CD14-positive monocyte (primary cell): ENCODE results near the gene OSBPL2. TPM values are rescaled to one million over a fixed set of nuclear protein-coding genes. Genes with fewer than 3 reads are reported as not detected.

ENCODE experiments used
- DNase-seq, 3 donors: peaks; one replicate each; pipeline ENCODE4 v3.0.0-alpha.2; 2011 to 2022
- H2AFZ ChIP-seq: 2 replicates; pipeline ENCODE4 v1.6.0; 2012; ENCODE audit warnings: mild to moderate bottlenecking, low read depth, low read length, inconsistent platforms; ENCODE audit not compliant: insufficient read depth, poor library complexity, severe bottlenecking
- H3K27ac ChIP-seq, 2 donors: 1 replicate in 1 of 2; 2 replicates in 1 of 2; pipeline ENCODE4 v1.5.1; 2012 to 2013; ENCODE audit warnings: low read length in 2 of 2, control low read depth in 1 of 2, inconsistent platforms in 1 of 2, low read depth in 1 of 2, mild to moderate bottlenecking in 1 of 2
- H3K27me3 ChIP-seq, 2 donors: one replicate each; pipeline versions ENCODE4 v1.6.0 to v1.6.1; 2011 to 2013; ENCODE audit warnings: low read length in 2 of 2; ENCODE audit not compliant: control insufficient read depth in 2 of 2, insufficient read depth in 2 of 2
- H3K36me3 ChIP-seq, 2 donors: replicated peaks in 1 of 2; 1 replicate in 1 of 2; 2 replicates in 1 of 2; pipeline versions ENCODE4 v1.5.1 to v1.6.1; 2012 to 2013; ENCODE audit warnings: low read length in 2 of 2, control low read depth in 1 of 2, inconsistent platforms in 1 of 2, mild to moderate bottlenecking in 1 of 2; ENCODE audit not compliant: insufficient read depth in 2 of 2, control insufficient read depth in 1 of 2
- H3K4me1 ChIP-seq, 2 donors: 1 replicate in 1 of 2; 2 replicates in 1 of 2; pipeline versions ENCODE4 v1.5.1 to v1.6.1; 2012 to 2013; ENCODE audit warnings: low read length in 2 of 2, control low read depth in 1 of 2, inconsistent platforms in 1 of 2, mild to moderate bottlenecking in 1 of 2, moderate library complexity in 1 of 2; ENCODE audit not compliant: insufficient read depth in 2 of 2, control insufficient read depth in 1 of 2
- H3K4me2 ChIP-seq: replicated peaks from 2 replicates; pipeline ENCODE3; 2012; ENCODE audit warnings: low read length, moderate library complexity, mild to moderate bottlenecking; ENCODE audit not compliant: poor library complexity, severe bottlenecking; ENCODE audit errors: extremely low read depth
- H3K4me3 ChIP-seq, 3 experiments: fragments of 200-600 bp in 1 of 3; sonication (generic) in 1 of 3; replicated peaks in 1 of 3; 1 replicate in 2 of 3; 2 replicates in 1 of 3; pipeline ENCODE4 v1.5.1; 2011 to 2013; ENCODE audit warnings: low read length in 3 of 3, mild to moderate bottlenecking in 3 of 3, control low read depth in 2 of 3, low read depth in 2 of 3, inconsistent platforms in 1 of 3, moderate library complexity in 1 of 3
- H3K79me2 ChIP-seq: 2 replicates; pipeline ENCODE4 v1.6.0; 2012; ENCODE audit warnings: mild to moderate bottlenecking, control low read depth, inconsistent platforms, low read length, moderate library complexity; ENCODE audit not compliant: insufficient read depth
- H3K9ac ChIP-seq: 2 replicates; pipeline ENCODE4 v1.6.0; 2017; ENCODE audit warnings: low read length, mild to moderate bottlenecking; ENCODE audit not compliant: insufficient read depth, poor library complexity, severe bottlenecking
- H3K9me3 ChIP-seq, 2 donors: replicated peaks in 1 of 2; 1 replicate in 1 of 2; 2 replicates in 1 of 2; pipeline versions ENCODE4 v1.5.1 to v1.6.1; 2012 to 2013; ENCODE audit warnings: low read length in 2 of 2, control low read depth in 1 of 2; ENCODE audit not compliant: control insufficient read depth in 1 of 2, insufficient read depth in 1 of 2
- H4K20me1 ChIP-seq: 2 replicates; pipeline ENCODE4 v1.6.0; 2012; ENCODE audit warnings: mild to moderate bottlenecking, low read length, control low read depth, moderate library complexity; ENCODE audit not compliant: insufficient read depth
- H3K27ac Mint-ChIP-seq, 7 donors: one replicate each; pipeline ENCODE4 v1.8.0; 2020; ENCODE audit warnings: mild to moderate bottlenecking in 7 of 7, mixed read lengths in 7 of 7, moderate library complexity in 6 of 7, inconsistent platforms in 2 of 7
- H3K27me3 Mint-ChIP-seq, 3 donors: one replicate each; pipeline ENCODE4 v1.8.0; 2021 to 2022; ENCODE audit warnings: low read depth in 3 of 3, mild to moderate bottlenecking in 3 of 3, mixed read lengths in 3 of 3, moderate library complexity in 3 of 3, inconsistent platforms in 1 of 3
- H3K36me3 Mint-ChIP-seq, 2 donors: one replicate each; pipeline ENCODE4 v1.8.0; 2020; ENCODE audit warnings: mixed read lengths in 2 of 2, inconsistent platforms in 1 of 2, mild to moderate bottlenecking in 1 of 2
- H3K4me1 Mint-ChIP-seq: one replicate; pipeline ENCODE4 v1.8.0; 2020; ENCODE audit warnings: mild to moderate bottlenecking, mixed read lengths
- H3K4me3 Mint-ChIP-seq, 2 donors: one replicate each; pipeline ENCODE4 v1.8.0; 2020; ENCODE audit warnings: mild to moderate bottlenecking in 2 of 2, mixed read lengths in 2 of 2, moderate library complexity in 1 of 2
- H3K9me3 Mint-ChIP-seq, 7 donors: one replicate each; pipeline ENCODE4 v1.8.0; 2020 to 2022; ENCODE audit warnings: mixed read lengths in 7 of 7, mild to moderate bottlenecking in 6 of 7, moderate library complexity in 6 of 7, inconsistent platforms in 2 of 7
- CTCF ChIP-seq: fragments of 200-600 bp; IDR thresholded peaks from one replicate; pipeline ENCODE4 v1.8.0; 2022; ENCODE audit warnings: antibody characterized with exemption, mild to moderate bottlenecking
- WGBS: methylation state at CpG from one replicate; pipeline ENCODE4 v1.1.5; 2013; ENCODE audit warnings: missing lambda C conversion rate; ENCODE audit not compliant: insufficient coverage; 5-methylcytosine and 5-hydroxymethylcytosine counted together
- intact Hi-C, 2 donors: fragments of 100-400 bp; cut with micrococcal nuclease; formaldehyde crosslinking; loops; one replicate each; pipeline versions ENCODE4 v1.15.0 to v1.15.1; 2023
- polyA plus RNA-seq, 3 donors: library from polyadenylated mRNA; depleted of rRNA in 1 of 3; unstranded in 2 of 3; stranded (reverse) in 1 of 3; fragments of 300-500 nt in 2 of 3; fragments of >200 nt in 1 of 3; fragmentation: Illumina TruSeq in 2 of 3; gene quantifications; 1 replicate in 2 of 3; 2 replicates in 1 of 3; pipeline ENCODE4 v1.2.3, GENCODE V29; 2012 to 2021

OSBPL2 gene
- polyA plus RNA-seq, 3 donors: 12.9 to 29.1 (median 17.9) TPM

DNA sequence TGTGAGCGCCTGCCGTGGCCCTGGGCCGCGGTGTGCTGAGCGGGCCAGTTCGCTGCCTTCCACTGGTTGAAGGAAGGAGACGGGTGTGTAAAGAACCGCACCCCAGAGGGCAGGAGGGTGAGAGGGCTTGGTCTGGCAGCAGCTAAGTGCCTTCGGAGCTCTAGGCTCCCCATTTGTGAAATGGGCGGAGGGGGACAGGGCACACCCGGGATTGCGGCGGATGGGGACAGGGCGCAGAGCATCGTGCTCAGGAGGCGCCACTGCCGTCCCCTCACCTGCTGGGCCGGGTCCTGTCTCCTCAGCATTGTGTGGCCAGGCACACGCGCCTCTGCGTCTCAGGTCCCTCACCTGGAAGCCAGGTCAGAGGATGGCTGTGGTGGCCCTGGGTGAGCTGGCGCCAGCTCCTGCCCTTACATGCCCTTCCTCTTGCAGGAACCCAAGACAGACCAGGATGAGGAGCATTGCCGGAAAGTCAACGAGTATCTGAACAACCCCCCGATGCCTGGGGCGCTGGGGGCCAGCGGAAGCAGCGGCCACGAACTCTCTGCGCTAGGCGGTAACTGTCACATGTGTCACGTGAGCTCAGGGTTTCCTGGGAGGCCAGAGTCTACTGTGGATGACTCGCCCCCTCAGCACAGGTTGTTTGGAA, 67.6 kb downstream of the OSBPL2 start:
- no peak for TF ChIP-seq CTCF
- H3K27me3 ChIP-seq: no peaks in the 10 kb centered on the region
- no peak overlapping the region for H3K4me2 ChIP-seq
- peak overlapping the region in 2 of 7 donors; percentile 10 to 30 for H3K27ac Mint-ChIP-seq
- H3K9me3 ChIP-seq: no peaks in the 10 kb centered on the region
- no peak overlapping the region for H3K4me3 Mint-ChIP-seq
- peaks cover 17 to 18% of the 10 kb centered on the region in 2 donors for H3K4me1 ChIP-seq
- peaks cover 33% of the 10 kb centered on the region for H3K79me2 ChIP-seq
- H3K36me3 Mint-ChIP-seq: peaks cover 43 to 59% of the 10 kb centered on the region in 2 donors
- H2AFZ ChIP-seq: no peak overlapping the region
- WGBS: 94% methylated on average over 30 of the region's 33 CpGs
- H3K4me3 ChIP-seq: no peak overlapping the region
- no peak overlapping the region for H3K9ac ChIP-seq
- peaks cover 0 to 4% (median 3%) of the 10 kb centered on the region in 3 donors for H3K27me3 Mint-ChIP-seq
- no peak overlapping the region for H3K27ac ChIP-seq
- no peak for DNase-seq
- no peaks in the 10 kb centered on the region for H3K9me3 Mint-ChIP-seq
- H3K36me3 ChIP-seq: peaks cover 47 to 52% of the 10 kb centered on the region in 2 donors
- H3K4me1 Mint-ChIP-seq: peaks cover 26% of the 10 kb centered on the region
- H4K20me1 ChIP-seq: peaks cover 55% of the 10 kb centered on the region
- intact Hi-C loops: loop anchor here (10.0 kb wide), 4 partner anchors 181 to 629 kb away; partner anchors contain the start of genes GID8 (in 1 of the 2), LSM14B (in 1 of the 2) and OGFR (in 1 of the 2)

GRCh38 chr20:62306414-62307187, 68.3 kb downstream of the OSBPL2 start:
- Mint-ChIP-seq H3K27me3 (peaks cover 0 to 3% (median 3%) of the 10 kb centered on the region in 3 donors), H3K9me3 (no peaks in the 10 kb centered on the region), H3K27ac (no peak overlapping the region), H3K4me3 (no peak overlapping the region), H3K36me3 (peaks cover 43 to 59% of the 10 kb centered on the region in 2 donors), H3K4me1 (peaks cover 22% of the 10 kb centered on the region)
- intact Hi-C loops: loop anchor here (10.0 kb wide), 4 partner anchors 182 to 628 kb away; partner anchors contain the start of genes GID8 (in 1 of the 2), LSM14B (in 1 of the 2) and OGFR (in 1 of the 2)
- peaks cover 47 to 52% of the 10 kb centered on the region in 2 donors for H3K36me3 ChIP-seq
- no peak overlapping the region for H3K27ac ChIP-seq
- no peak overlapping the region for H2AFZ ChIP-seq
- H3K27me3 ChIP-seq: no peaks in the 10 kb centered on the region
- peaks cover 15 to 17% of the 10 kb centered on the region in 2 donors for H3K4me1 ChIP-seq
- H3K4me2 ChIP-seq: no peak overlapping the region
- H3K9me3 ChIP-seq: no peaks in the 10 kb centered on the region
- H3K79me2 ChIP-seq: peaks cover 33% of the 10 kb centered on the region
- no peak overlapping the region for H3K4me3 ChIP-seq
- WGBS: 96% methylated on average over 21 of the region's 27 CpGs
- DNase-seq: no peak
- no peak overlapping the region for H3K9ac ChIP-seq
- no peak for TF ChIP-seq CTCF
- peaks cover 55% of the 10 kb centered on the region for H4K20me1 ChIP-seq
